Endometrial microvascular endothelial cells (primary cell): ENCODE data around the gene MRPS34. TPM values are rescaled to one million over a fixed set of nuclear protein-coding genes. Genes with fewer than 3 reads are reported as not detected.

Experiments used
- in situ Hi-C: cut with HindIII; loops from 2 replicates; pipeline ENCODE4 v1.10.0; 2017; ENCODE audit warnings: low sequenced_read_pairs, low pct_unique_long_range_greater_than_20kb; ENCODE audit errors: inconsistent ontology term
- total RNA-seq: library from RNA; depleted of rRNA; stranded (reverse); fragments of >200 nt; gene quantifications from one replicate; pipeline ENCODE4 v1.2.3, GENCODE V29; 2015; ENCODE audit errors: inconsistent ontology term

The MRPS34 gene
- total RNA-seq, 1 donor from 2014 or later, result 148 TPM

DNA sequence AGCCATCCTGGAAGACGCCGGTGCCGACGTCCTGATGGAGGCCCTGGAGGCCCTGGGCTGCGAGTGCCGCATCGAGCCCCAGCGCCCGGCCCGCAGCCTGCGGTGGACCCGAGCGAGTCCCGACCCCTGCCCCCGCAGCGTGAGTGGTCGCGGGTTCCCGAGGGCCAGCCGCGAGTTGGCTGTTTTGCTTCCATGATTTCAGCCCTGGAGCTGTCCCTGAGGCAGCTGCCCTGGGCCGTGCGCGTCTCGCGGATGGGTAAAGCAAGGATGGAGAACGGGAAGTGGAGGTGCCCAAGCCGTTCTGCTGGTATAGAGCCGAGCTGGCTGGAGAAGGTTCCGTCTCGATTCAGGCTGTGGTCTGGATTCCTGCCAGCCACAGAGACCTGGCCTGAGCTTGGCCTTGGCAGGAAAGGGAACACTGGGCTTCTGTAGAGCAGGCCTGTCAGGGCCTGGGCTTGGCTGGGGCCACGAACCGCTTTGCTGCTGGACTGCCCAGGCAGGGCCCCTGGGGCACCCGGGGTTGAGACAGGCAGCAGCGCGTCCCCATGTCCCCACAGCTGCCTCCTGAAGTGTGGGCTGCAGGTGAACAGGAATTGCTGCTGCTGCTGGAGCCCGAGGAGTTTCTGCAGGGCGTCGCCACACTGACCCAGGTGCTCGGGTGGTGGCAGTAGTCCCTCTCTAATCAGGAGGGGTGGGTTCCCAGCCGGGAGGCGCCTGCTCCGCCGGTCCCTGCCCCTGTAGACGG is 941 bp upstream of the MRPS34 start:
- in situ Hi-C loops, result no loop called here

DNA sequence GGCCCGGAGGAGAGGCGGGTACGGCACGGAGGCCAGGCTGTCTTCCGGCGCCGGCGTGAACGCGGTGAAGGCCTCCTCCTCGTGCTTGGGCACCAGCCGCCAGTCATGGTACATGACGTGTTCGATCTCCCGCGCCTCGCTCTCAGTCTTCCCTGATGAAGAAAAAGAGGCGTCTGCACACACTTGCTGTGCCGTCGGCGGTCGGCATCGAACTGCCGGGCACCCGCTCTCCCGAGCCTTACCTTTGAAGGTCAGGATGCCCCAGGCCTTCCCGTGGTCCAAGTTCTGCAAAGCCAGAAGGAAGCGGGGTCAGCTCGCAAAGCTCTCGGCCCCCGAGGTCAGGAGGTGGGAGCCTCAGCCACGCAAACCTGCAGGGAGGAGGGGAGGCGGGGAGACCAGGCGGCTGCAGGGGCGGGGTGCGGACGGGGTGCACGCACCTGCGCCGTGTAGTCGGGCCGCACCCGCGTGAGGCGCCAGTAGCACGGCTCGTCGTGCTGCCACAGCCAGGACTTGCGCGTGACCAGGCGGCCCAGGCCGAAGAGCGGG is 499 bp downstream of the MRPS34 start, which contains the start of gene EME2:
Gene EME2, plus strand, starts transcription at position 449 of the 546 bp plus-strand sequence. CDS start 418 bp downstream, outside the sequence.
- in situ Hi-C loops, result no loop called here

DNA sequence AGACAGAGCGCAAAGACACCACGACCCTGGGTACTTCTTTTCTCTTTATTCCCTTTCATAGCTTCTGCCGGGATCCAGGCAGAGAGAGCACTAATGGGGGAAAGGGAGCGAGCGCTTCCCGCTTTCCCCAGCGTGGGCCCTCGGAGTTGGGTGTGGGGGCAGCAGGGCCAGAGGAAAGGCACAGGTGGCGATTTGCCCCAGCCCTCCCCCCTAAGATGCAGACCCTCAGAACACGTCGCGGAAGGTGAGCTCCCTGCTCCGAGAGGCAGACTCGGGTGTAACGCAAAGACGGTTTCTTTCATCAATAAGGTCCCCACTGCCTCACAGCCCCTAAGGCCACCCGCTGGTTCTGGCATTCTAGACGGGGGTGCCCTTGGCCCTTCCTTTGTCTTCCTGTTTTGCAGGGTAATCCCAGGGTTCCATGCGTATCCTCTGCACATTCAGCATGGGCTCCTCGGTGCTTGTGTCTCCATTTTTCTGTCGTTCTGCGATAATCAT is 1.0 kb downstream of the MRPS34 start:
- in situ Hi-C loops, result no loop called here

DNA sequence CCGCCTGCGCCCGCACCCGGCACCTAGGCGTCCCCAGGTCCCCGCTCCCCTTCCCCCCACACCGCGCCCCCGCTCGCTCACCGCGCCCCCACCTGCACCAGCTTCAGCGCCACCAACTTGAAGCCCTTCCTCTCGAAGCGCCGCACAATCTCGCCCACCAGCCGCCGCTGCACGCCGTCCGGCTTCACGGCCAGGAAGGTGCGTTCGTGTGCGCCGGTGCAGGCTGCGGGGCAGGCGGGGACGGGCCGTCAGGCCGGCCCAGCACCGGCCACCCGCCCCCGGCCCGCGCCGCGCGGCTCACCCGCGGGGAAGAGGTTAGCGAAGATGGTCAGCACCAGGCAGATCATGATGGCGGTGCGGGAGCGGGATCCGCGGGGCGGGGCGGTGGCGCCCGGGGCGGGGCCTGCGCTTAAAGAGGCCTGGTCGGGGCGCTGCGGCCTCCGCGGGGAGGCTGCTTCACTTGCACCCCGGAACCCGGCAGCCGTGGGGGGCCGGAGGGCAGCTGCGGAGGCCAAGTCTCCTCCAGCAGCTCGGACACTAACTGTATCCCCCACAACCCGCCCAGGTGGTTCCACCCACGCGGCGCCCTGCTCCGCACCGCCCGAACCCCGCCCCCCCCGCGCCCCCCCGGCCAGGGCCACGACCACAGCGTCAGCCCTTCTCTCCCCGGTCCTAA is 1.6 kb downstream of the MRPS34 start, which contains the start of gene NME3:
Gene NME3, minus strand, starts transcription at position 356 of the 676 bp plus-strand sequence. Its CDS starts 9 bp downstream, at position 347.
- in situ Hi-C loops, result no loop called here

DNA sequence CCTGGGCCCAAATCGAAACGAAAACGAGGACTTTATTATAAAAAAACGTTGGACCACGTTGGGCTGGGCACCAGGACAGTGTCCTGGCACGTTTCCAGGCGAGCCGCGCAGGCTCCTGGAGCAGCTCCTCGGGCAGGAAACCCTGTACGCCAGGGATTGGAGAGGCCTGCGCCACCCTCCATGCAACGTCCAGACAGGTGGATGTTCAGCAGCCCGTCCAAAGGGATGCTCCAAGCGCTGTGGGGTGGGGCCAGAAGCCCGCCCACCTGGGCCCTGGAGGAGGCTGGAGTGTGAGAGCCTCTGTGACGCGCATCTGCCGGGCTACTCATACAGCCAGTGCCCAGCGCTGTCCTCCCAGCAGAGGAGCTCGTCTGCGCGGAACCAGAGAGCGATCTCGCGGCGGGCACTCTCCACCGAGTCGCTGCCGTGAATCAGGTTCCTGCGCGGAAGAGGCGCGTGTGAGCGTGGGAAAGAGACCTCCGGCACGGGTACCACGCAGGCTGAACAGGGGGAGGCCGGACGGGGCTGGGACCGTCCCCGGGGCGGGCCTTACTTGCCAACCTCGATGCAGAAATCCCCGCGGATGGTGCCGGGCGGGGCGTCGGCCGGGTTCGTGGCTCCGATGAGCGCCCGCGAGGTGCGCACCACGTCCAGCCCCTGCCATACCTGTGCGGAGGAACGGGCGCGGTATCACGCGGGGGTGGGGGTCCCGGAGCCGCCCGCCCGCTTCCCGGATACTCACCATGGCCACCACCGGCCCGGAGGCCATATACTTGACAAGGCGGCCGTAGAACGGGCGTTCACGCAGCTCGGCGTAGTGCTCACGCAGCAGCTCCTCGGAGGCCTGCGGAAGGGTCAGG is 2.4 kb downstream of the MRPS34 start:
- in situ Hi-C loops, result no loop called here

DNA sequence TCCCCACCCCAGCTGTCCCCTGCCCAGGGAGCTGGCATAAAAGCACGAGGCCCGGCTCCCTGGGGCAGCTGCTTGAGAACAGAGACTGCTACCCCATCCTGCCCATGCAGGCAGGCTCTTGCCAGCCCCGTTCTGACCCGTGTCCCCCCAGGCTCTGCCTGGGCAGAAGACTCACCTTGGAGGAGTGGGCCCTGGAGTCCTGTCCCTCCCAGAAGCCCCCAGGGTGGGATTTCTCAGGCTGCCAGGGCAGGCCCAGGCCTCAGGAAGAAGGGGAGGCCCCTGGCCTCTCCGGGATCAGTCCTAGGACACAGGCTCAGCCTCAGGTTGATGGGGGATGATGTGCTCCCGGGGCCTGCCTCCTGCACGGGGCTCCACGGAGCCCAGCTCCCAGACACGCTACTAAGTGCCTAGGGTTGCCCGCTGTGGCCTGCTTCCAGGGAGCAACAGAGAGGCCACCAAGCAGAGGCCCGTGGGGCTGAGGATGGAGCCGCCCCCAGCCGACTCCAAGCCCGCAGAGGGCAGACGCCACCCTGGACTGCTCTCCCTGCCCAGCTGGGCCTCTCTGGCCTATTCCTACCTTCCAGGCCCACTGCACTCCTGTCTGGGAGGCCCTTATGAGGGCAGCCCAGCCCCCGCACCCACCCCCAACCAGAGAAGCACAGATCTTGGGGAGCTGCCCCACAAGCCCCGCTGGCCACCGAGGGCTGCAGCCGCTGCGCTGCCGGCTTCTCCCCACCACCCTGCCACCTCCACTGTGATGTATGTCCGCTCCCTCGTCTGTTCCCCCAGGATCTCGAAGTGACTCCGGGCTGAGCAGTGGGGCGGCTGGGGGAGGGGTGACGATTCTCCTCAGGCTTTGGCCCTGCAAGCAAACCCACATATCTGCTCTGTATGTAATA is 3.3 kb downstream of the MRPS34 start:
- in situ Hi-C loops, result no loop called here

DNA sequence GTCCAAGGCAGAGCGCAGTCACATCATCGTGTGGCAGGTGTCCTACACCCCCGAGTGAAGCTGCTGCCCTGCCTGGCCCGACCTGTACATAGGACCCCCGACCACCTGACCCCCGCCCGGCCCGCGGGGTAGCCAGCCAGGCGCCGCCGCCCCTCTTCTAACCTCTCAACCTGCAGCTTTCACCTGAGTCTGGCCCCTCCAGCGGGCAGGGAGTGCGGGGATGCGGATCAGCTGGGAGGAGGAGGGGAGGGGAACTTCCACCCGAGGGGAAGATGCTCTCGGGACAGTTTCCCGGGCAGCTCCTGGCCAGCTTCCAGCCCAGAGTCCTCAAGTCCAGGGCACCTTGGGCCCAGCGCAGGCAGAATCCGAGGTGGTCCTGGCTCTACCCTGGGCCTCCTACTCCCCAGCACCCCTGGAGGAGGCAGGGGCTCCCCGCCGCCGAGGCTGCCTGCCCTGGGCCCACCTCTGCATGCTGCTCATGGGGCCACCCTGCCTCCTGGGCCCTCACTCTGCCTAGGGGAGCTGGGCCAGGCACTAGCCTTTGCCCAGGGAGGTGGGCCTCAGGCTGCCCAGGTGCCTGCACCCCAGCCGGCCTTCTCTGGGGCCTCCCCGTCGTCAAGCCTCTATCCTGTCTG is 4.0 kb downstream of the MRPS34 start:
- in situ Hi-C loops, result no loop called here

DNA sequence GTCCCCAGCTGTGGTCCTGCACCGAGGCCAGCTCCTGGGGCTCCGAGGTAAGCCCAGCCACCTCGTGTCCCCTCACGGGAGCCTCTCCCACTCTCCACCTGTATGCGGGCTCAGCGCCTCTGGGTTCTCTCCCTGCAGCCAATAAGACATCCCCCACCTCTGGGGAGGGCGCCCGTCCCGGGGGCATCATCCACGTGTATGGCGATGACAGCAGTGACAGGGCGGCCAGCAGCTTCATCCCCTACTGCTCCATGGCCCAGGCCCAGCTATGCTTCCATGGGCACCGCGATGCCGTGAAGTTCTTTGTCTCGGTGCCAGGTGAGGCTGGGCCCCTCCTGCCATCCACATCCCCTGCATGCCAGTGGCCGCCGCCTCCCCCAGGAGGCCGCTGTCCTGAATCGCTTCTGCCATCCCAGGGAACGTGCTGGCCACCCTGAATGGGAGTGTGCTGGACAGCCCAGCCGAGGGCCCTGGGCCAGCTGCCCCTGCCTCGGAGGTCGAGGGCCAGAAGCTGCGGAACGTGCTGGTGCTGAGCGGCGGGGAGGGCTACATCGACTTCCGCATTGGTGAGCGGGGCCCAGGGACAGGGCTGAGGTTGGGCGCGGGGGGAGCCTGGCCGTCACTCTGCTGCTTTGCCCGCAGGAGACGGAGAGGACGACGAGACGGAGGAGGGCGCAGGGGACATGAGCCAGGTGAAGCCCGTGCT is 4.7 kb downstream of the MRPS34 start:
- in situ Hi-C loops, result no loop called here

DNA sequence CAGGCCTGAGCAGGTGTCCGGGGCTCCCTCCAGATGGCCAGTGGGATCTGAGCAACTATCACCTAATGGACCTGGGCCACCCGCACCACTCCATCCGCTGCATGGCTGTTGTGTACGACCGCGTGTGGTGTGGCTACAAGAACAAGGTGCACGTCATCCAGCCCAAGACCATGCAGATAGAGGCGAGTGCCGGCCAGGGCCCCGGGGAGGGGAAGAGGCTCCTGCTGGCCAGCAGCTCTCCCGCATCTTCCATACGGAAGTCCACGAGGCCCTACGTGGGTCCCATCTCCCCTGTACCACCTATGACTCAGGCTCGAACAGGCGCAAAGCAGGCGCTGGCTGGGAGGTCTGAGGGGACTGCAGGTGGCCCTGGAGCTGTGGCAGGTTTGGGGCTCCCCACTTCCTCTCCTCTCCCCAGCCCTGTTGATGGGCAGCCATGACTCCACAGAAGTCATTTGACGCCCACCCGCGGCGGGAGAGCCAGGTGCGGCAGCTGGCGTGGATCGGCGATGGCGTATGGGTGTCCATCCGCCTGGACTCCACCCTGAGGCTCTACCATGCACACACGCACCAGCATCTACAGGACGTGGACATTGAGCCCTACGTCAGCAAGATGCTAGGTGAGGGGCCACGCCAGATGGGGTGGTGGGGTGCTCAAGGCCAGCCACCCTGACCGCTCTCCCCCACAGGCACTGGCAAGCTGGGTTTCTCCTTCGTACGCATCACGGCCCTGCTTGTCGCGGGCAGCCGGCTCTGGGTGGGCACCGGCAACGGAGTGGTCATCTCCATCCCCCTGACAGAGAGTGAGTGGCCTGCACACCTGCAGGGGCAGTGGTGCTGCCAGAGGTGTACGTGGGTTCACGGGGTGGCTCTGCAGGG is 5.6 kb downstream of the MRPS34 start:
- in situ Hi-C loops, result no loop called here

DNA sequence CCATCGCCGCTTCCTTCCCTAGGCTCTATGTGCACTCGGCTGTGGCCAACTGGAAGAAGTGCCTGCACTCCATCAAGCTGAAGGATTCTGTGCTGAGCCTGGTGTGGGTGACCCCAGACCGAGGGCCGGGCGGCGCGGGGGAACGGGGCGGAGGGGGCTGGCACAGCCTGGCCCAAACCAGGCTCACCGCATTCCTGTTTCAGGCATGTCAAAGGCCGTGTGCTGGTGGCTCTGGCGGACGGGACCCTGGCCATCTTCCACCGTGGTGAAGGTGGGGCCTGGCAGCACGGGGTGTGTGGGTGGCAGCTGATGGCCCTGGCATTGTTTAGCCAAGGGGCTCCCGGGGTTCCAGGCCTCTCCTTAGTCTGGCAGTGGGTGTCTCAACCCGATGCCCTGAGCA is 6.2 kb downstream of the MRPS34 start:
- in situ Hi-C loops, result no loop called here

DNA sequence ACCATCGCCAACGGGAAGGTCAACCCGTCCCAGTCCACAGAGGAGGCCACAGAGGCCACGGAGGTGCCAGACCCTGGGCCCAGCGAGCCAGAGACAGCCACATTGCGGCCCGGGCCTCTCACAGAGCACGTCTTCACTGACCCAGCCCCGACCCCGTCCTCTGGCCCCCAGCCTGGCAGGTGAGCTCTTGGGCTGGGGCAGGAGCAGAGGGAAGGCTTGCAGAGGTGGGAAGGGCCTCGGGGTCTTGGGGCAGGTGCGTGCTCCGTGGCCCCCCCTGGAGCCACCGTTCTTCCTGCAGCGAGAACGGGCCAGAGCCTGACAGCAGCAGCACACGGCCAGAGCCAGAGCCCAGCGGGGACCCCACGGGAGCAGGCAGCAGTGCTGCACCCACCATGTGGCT is 6.7 kb downstream of the MRPS34 start:
- in situ Hi-C loops, result no loop called here

DNA sequence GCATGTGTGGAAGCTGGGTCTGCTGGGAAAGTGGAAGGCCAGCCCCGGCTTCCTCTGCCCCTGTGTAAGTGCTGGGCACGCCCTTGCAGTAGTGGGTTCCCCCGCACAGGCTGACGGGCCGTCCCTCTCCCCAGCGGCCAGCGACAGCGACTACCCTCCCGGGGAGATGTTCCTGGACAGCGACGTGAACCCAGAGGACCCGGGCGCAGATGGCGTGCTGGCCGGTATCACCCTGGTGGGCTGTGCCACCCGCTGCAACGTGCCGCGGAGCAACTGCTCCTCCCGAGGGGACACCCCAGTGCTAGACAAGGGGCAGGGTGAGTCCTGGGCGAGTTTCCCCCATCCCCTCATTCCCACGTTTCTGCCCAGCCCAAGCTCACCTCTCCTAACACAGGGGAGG is 7.1 kb downstream of the MRPS34 start:
- in situ Hi-C loops, result no loop called here

DNA sequence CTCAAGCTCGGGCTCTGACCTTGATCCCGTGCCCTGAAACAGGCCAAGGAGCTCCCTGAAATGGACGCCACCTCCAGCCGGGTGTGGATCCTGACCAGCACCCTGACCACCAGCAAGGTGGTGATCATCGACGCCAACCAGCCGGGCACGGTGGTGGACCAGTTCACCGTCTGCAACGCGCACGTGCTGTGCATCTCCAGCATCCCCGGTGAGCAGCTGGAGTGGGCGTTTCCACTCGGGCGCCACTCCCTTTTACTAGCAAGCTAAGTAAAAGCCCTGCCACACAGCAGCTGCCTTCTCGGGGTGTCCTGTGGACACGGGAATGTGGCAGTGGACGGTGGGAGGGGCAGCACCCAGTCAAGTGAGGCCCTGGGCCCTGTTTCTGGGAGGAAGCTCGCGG is 8.0 kb downstream of the MRPS34 start:
- in situ Hi-C loops, result no loop called here

DNA sequence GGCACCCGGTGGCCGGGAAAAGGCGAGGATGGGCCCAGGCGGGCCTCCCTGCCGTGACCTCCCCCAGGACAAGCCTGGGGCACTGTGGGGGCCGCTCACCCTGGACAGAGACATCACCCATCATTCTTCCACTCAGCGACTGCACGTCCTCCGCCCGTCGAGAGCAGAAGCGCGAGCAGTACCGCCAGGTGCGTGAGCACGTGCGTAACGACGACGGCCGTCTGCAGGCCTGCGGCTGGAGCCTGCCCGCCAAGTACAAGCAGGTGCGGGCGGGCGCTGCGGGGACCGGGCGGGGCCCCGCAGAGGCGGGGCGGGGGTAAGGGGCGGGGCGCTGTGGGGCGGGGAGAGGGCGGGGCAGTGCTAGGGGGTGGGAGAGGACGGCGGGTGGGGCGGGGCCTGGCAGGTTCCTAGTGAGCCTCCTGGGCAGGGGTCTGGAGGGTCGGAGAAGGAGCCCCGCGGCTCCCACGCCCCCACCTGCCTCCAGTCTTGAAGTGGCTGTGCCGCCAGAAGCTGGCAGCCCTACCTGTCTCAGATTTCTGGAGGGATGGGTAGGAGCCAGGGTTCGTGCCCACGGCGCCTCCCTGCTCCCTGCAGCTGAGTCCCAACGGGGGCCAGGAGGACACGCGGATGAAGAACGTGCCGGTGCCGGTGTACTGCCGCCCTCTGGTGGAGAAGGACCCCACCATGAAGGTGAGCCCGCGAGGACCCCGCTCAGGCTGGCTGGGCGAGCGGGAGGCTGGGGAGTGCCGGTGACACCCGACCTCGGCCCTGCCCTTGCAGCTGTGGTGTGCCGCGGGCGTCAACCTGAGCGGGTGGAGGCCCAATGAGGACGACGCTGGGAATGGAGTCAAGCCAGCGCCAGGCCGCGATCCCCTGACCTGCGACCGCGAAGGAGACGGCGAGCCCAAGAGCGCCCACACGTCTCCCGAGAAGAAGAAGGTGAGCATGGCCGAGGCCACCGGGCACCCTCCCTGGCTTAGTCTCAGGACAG is 9.1 kb downstream of the MRPS34 start:
- in situ Hi-C loops, result no loop called here

DNA sequence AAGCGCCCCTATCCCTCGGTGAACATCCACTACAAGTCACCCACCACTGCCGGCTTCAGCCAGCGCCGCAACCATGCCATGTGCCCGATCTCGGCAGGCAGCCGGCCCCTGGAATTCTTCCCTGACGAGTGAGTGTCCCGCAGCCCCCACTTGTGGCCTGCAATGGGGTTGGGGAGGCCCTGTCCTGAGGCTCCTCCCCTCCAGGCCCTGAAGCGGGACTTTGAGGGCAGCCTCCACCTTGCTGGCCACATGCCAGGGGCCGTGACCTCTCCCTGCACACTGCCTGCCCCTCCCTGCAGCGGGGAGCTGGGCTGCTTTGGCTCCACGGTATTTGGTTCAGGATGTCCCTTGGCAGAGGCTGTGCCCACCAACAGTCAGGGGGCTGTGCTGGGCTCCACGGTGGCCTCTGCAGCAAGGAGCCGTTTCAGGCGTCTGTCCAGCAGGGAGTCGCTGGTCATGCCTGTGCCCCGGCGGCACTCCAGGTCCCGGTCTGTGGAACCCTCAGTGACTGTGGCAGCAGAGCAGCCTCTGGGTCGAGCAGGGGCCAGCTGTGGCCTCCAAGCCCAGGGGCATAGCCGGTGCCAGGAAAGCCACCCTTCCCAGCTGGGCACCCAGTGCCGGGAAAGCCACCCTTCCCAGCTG is 9.9 kb downstream of the MRPS34 start:
- in situ Hi-C loops, result no loop called here
